ENCODE measurements around the gene DPEP3.

Gene DPEP3

GRCh38 chr16:67928561-67929364 is 51.5 kb downstream of the DPEP3 start:
- Histone ChIP-seq H3K4me3 (ENCODE audit: low read length) (no peak overlapping the region), H3K9me3 (ENCODE audit: insufficient read depth, low read length) (no peaks in the 10 kb centered on the region), H3K4me1 (ENCODE audit: low read length) (peaks cover 19% of the 10 kb centered on the region), H4K20me1 (ENCODE audit: insufficient read depth, low read length) (peaks cover 9% of the 10 kb centered on the region; the same call in 1 of the 2 replicates), H3K4me2 (ENCODE audit: low read length) (peak overlapping the region; percentile 17), H3K27ac (ENCODE audit: low read length) (peak overlapping the region; percentile 11; the same call in 1 of the 2 replicates), H3K9ac (ENCODE audit: low read length) (no peak overlapping the region), H3K79me2 (ENCODE audit: low read length) (no peaks in the 10 kb centered on the region), H3K36me3 (replicated peaks; ENCODE audit: low read depth, low read length) (peaks cover 17% of the 10 kb centered on the region), H2AFZ (ENCODE audit: low read depth, low read length) (no peak overlapping the region), H3K27me3 (ENCODE audit: low read depth, low read length) (no peaks in the 10 kb centered on the region)
- no peak for TF ChIP-seq EZH2phosphoT487 (IDR thresholded peaks at IDR 0.05; ENCODE audit: low read depth)
- TF ChIP-seq CTCF (IDR thresholded peaks at IDR 0.05; ENCODE audit: low read depth, low read length): peak; percentile 86

GRCh38 chr16:67928147-67928546 is 52.2 kb downstream of the DPEP3 start:
- no peak overlapping the region for H2AFZ ChIP-seq (ENCODE audit: low read depth, low read length)
- H3K4me2 ChIP-seq (ENCODE audit: low read length): no peak overlapping the region
- H3K4me3 ChIP-seq (ENCODE audit: low read length): no peak overlapping the region
- H3K9me3 ChIP-seq (ENCODE audit: insufficient read depth, low read length): no peaks in the 10 kb centered on the region
- peaks cover 14% of the 10 kb centered on the region for H3K36me3 ChIP-seq (replicated peaks; ENCODE audit: low read depth, low read length)
- peaks cover 19% of the 10 kb centered on the region for H3K4me1 ChIP-seq (ENCODE audit: low read length)
- no peaks in the 10 kb centered on the region for H3K79me2 ChIP-seq (ENCODE audit: low read length)
- no peak for TF ChIP-seq CTCF (IDR thresholded peaks at IDR 0.05; ENCODE audit: low read depth, low read length)
- no peak for TF ChIP-seq EZH2phosphoT487 (IDR thresholded peaks at IDR 0.05; ENCODE audit: low read depth)
- H3K27me3 ChIP-seq (ENCODE audit: low read depth, low read length): no peaks in the 10 kb centered on the region
- no peak overlapping the region for H3K9ac ChIP-seq (ENCODE audit: low read length)
- H3K27ac ChIP-seq (ENCODE audit: low read length): no peak overlapping the region
- peaks cover 9% of the 10 kb centered on the region; the same call in 1 of the 2 replicates for H4K20me1 ChIP-seq (ENCODE audit: insufficient read depth, low read length)

- Histone ChIP-seq H3K4me1 (ENCODE audit: low read length) (peaks cover 19% of the 10 kb centered on the region), H3K4me2 (ENCODE audit: low read length) (no peak overlapping the region), H4K20me1 (ENCODE audit: insufficient read depth, low read length) (peaks cover 9% of the 10 kb centered on the region; the same call in 1 of the 2 replicates), H3K9me3 (ENCODE audit: insufficient read depth, low read length) (no peaks in the 10 kb centered on the region), H3K27ac (ENCODE audit: low read length) (no peak overlapping the region), H2AFZ (ENCODE audit: low read depth, low read length) (no peak overlapping the region), H3K36me3 (replicated peaks; ENCODE audit: low read depth, low read length) (peaks cover 11% of the 10 kb centered on the region), H3K79me2 (ENCODE audit: low read length) (no peaks in the 10 kb centered on the region), H3K27me3 (ENCODE audit: low read depth, low read length) (no peaks in the 10 kb centered on the region), H3K9ac (ENCODE audit: low read length) (no peak overlapping the region), H3K4me3 (ENCODE audit: low read length) (no peak overlapping the region)
- no peak for TF ChIP-seq EZH2phosphoT487 (IDR thresholded peaks at IDR 0.05; ENCODE audit: low read depth)
- TF ChIP-seq CTCF (IDR thresholded peaks at IDR 0.05; ENCODE audit: low read depth, low read length): no peak
Measured at GRCh38 chr16:67927131-67927941, 53.0 kb downstream of the DPEP3 start.

- peaks cover 9% of the 10 kb centered on the region; the same call in 1 of the 2 replicates for H4K20me1 ChIP-seq (ENCODE audit: insufficient read depth, low read length)
Measured at GRCh38 chr16:67926181-67926750, 54.0 kb downstream of the DPEP3 start.

More at GRCh38 chr16:67926181-67926750, 54.0 kb downstream of the DPEP3 start:
- Histone ChIP-seq H3K27ac (ENCODE audit: low read length) (no peak overlapping the region), H3K27me3 (ENCODE audit: low read depth, low read length) (no peaks in the 10 kb centered on the region), H3K79me2 (ENCODE audit: low read length) (no peaks in the 10 kb centered on the region), H2AFZ (ENCODE audit: low read depth, low read length) (no peak overlapping the region), H3K36me3 (replicated peaks; ENCODE audit: low read depth, low read length) (peaks cover 5% of the 10 kb centered on the region), H3K9me3 (ENCODE audit: insufficient read depth, low read length) (no peaks in the 10 kb centered on the region), H3K4me3 (ENCODE audit: low read length) (no peak overlapping the region), H3K4me1 (ENCODE audit: low read length) (peaks cover 19% of the 10 kb centered on the region), H3K9ac (ENCODE audit: low read length) (no peak overlapping the region), H3K4me2 (ENCODE audit: low read length) (no peak overlapping the region)
- TF ChIP-seq EZH2phosphoT487 (IDR thresholded peaks at IDR 0.05; ENCODE audit: low read depth) (no peak), CTCF (IDR thresholded peaks at IDR 0.05; ENCODE audit: low read depth, low read length) (no peak)
